ENCODE measurements around the gene R3HCC1L. TPM values are rescaled to one million over a fixed set of nuclear protein-coding genes. Genes with fewer than 3 reads are reported as not detected.

The R3HCC1L gene
- total RNA-seq, 3 donors from 2014 or later = 15.3 to 22.8 (median 18.8) TPM

DNA sequence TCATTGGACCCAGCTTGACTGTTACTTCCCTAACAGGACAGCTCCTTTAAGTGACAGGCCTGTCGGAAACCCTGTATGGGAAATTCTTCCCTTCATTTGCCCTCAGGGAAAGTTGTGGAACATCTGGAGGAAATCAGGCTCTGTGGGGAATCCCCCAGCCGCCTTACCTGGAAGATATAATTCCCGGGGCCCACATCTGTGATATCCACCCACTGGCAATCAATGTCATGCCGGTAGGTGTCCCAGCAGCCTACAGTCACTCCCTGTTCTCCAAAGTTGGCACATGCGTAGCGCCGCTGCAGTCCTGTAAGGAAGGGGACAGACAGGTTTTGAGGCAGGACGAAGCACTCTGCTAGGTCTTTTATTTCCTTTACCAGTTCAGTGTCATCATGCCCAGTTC is 116.9 kb downstream of the R3HCC1L start:
- intact Hi-C loops (cut with DNase I, micrococcal nuclease) = no loop called here
- Histone ChIP-seq H3K4me3 (no peak overlapping the region), H3K36me3 (ENCODE audit: low read depth) (no peaks in the 10 kb centered on the region), H3K4me1 (ENCODE audit: low read depth) (no peaks in the 10 kb centered on the region), H3K9me3 (no peaks in the 10 kb centered on the region)
- TF ChIP-seq, protein P1, sequence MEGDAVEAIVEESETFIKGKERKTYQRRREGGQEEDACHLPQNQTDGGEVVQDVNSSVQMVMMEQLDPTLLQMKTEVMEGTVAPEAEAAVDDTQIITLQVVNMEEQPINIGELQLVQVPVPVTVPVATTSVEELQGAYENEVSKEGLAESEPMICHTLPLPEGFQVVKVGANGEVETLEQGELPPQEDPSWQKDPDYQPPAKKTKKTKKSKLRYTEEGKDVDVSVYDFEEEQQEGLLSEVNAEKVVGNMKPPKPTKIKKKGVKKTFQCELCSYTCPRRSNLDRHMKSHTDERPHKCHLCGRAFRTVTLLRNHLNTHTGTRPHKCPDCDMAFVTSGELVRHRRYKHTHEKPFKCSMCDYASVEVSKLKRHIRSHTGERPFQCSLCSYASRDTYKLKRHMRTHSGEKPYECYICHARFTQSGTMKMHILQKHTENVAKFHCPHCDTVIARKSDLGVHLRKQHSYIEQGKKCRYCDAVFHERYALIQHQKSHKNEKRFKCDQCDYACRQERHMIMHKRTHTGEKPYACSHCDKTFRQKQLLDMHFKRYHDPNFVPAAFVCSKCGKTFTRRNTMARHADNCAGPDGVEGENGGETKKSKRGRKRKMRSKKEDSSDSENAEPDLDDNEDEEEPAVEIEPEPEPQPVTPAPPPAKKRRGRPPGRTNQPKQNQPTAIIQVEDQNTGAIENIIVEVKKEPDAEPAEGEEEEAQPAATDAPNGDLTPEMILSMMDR (IDR thresholded peaks at IDR 0.05) = no peak
- ATAC-seq (peak; percentile 59), DNase-seq (no peak)

DNA sequence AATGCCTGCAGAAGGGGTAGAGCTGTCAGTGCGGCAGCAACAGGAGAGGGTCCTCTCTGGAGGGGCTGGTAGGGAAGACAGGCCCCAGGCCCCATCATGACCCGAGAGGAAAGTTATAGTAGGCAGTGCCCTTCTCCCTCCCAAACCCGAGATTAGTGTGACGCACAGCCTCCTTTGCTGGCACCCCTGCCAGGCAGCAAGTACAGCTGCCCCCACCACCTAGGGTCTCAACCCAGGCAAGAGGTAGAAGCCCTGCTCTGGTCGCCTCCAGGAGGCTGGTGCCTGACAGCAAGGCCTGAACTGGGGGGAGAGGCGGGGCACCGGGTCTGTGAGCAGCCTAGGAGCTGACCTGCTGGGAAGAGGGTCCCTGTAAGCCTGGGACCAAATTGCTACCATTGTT is 118.0 kb downstream of the R3HCC1L start:
- intact Hi-C loops (cut with DNase I, micrococcal nuclease) = no loop called here
- DNase-seq = no peak

DNA sequence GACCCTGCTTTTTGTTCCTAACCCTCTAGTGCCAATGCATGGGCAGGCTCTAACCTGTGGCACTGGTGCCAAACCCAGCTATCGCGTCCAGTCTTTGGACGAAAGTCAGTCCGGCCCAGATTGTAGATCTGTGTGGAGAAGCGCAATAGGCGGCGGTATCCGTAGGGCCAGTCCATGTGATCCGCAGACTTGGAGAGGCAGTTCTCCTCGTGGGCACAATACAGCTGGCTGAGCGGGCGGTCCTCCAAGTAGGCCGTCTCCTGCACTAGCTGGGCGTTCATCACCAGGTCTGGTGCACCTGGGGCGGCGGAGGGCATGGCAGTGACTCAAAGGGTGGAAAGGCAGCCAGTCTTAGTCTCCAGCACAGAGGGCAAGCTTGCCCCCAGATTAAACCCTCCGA is 119.0 kb downstream of the R3HCC1L start:
- ATAC-seq = no peak
- peak in 1 of 3 donors; percentile 47 for DNase-seq
- Histone ChIP-seq H3K4me1 (ENCODE audit: low read depth) (no peaks in the 10 kb centered on the region), H3K9me3 (no peaks in the 10 kb centered on the region), H3K4me3 (no peak overlapping the region), H3K36me3 (ENCODE audit: low read depth) (no peaks in the 10 kb centered on the region)
- TF ChIP-seq, protein P1 (IDR thresholded peaks at IDR 0.05) = no peak
- intact Hi-C loops (cut with DNase I, micrococcal nuclease) = no loop called here

More for the DNA sequence above, 118.0 kb downstream of the R3HCC1L start:
- no peak for ATAC-seq
- H3K4me3 ChIP-seq = no peak overlapping the region
- no peaks in the 10 kb centered on the region for H3K9me3 ChIP-seq
- H3K4me1 ChIP-seq (ENCODE audit: low read depth) = no peaks in the 10 kb centered on the region
- TF ChIP-seq, protein P1 (IDR thresholded peaks at IDR 0.05) = no peak
- no peaks in the 10 kb centered on the region for H3K36me3 ChIP-seq (ENCODE audit: low read depth)

DNA sequence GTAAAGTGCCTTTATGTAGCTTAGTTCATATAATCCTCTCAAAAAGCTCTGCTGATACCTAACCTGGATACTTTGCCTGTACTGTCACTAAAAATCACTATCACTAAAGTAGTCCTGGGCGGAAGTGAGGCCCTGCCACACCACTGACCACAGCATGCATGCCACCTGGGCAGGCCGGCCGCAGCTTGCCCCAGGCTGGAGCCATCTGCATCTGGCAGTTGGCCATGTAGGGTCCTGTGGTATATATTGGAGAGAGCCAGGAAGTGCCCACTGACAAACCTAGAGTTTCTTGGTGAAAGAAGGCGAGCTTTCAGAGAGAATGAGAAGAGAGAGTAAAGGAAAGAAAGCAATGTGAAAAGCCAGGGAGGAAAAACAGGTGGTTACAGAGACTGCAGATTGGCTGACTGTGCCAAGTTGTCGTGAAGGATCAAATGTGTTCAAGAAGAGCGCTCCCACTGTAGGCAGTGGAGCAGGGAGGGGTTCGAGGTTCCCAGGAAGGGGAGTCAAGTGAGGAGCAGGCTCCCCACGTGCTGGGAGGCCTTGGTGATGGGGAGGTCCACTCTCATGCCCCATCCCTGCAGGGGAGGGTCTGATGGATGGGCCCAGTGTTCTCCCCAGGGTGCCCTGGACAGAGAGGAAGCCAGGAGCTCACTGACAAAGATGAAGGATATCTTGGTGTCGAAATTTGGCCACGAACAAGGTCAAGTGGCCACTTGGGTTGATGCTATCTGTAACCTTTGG is 119.9 kb downstream of the R3HCC1L start:
- DNase-seq (no peak), ATAC-seq (no peak)
- intact Hi-C loops (cut with DNase I, micrococcal nuclease) = no loop called here
- TF ChIP-seq, protein P1 (IDR thresholded peaks at IDR 0.05) = no peak
- Histone ChIP-seq H3K36me3 (ENCODE audit: low read depth) (no peaks in the 10 kb centered on the region), H3K4me3 (no peak overlapping the region), H3K9me3 (no peaks in the 10 kb centered on the region), H3K4me1 (ENCODE audit: low read depth) (no peaks in the 10 kb centered on the region)

DNA sequence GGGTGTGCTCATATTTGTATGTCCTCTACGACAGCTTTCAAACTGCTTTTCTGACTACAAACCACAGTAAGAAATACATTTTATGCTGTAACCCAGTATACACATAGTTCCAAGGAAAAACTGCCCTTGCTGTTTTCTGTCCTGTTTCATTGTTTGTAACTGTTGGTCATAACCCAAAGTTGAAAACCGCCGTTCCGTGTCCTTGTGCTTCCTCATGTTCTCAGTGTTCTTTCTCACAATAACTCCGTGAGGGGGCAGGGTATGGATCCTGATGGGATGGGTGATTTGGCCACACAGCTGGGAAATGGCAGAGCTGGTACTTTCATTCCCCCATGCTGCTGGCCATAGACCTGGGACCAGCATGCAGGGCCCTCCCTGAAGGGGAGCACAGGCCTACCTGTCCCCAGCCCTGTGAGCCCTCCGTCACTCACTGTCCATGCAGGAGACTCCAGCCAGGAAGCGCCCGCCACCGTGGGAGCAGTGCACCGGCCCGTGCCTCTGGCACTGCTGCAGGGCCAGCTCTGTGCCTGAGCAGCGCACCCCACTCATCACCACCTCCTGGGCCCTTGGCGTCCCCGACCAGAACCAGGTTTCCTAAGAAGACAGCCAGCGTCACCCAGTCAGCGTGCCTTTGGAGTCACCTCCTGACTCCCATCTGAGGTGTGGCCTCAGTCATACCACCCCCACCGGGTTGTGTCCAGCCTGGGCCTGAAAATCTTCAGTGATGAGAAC is 120.9 kb downstream of the R3HCC1L start:
- ATAC-seq (no peak), DNase-seq (no peak)
- no peaks in the 10 kb centered on the region for H3K9me3 ChIP-seq
- TF ChIP-seq, protein P1 (IDR thresholded peaks at IDR 0.05) = no peak
- no peaks in the 10 kb centered on the region for H3K4me1 ChIP-seq (ENCODE audit: low read depth)
- intact Hi-C loops (cut with DNase I, micrococcal nuclease) = no loop called here
- H3K36me3 ChIP-seq (ENCODE audit: low read depth) = no peaks in the 10 kb centered on the region
- no peak overlapping the region for H3K4me3 ChIP-seq
